ENCODE results near the gene IFTAP.

- TF ChIP-seq POLR2A (IDR thresholded peaks at IDR 0.05; ENCODE audit: low read length) (no peak), GATA1 (IDR thresholded peaks at IDR 0.05; ENCODE audit: low read depth, low read length) (no peak)
Measured at GRCh38 chr11:36557991-36558390, 36.3 kb upstream of the IFTAP start.

Measured in erythroblast (primary cell).